ENCODE data around the gene GARRE1. TPM values are rescaled to one million over a fixed set of nuclear protein-coding genes. Genes with fewer than 3 reads are reported as not detected.

Gene GARRE1
- total RNA-seq, 2 donors from 2014 or later = 13.0 to 26.7 TPM

GRCh38 chr19:34291235-34291634 lies 36.9 kb downstream of the GARRE1 start:
- Histone ChIP-seq H3K4me1 (no peaks in the 10 kb centered on the region), H3K27ac (no peak overlapping the region), H3K9me3 (no peaks in the 10 kb centered on the region), H3K9ac (ENCODE audit: low read depth in 2 of 2, low read length in 2 of 2) (no peak overlapping the region), H3K4me3 (no peak overlapping the region), H3K36me3 (no peaks in the 10 kb centered on the region), H3K27me3 (no peaks in the 10 kb centered on the region)
- no peak for TF ChIP-seq CTCF (IDR thresholded peaks at IDR 0.05)
- DNase-seq = no peak
- intact Hi-C loops (cut with DNase I) = no loop called here

- TF ChIP-seq CTCF (IDR thresholded peaks at IDR 0.05) = no peak
- H3K4me3 ChIP-seq = no peak overlapping the region
- no peaks in the 10 kb centered on the region for H3K27me3 ChIP-seq
- H3K9ac ChIP-seq (ENCODE audit: low read depth in 2 of 2, low read length in 2 of 2) = no peak overlapping the region
- H3K36me3 ChIP-seq = no peaks in the 10 kb centered on the region
- H3K27ac ChIP-seq = no peak overlapping the region
- DNase-seq = no peak
- intact Hi-C loops (cut with DNase I) = no loop called here
- H3K9me3 ChIP-seq = no peaks in the 10 kb centered on the region
- peaks cover 10% of the 10 kb centered on the region for H3K4me1 ChIP-seq
Observed at GRCh38 chr19:34295103-34295502, 40.7 kb downstream of the GARRE1 start.

GRCh38 chr19:34298891-34299520 lies 44.7 kb downstream of the GARRE1 start:
- intact Hi-C loops (cut with DNase I) = no loop called here
- no peaks in the 10 kb centered on the region for H3K36me3 ChIP-seq
- DNase-seq = peak; percentile 72
- peak overlapping the region in 1 of 2 donors; percentile 58 for H3K9ac ChIP-seq (ENCODE audit: low read depth in 2 of 2, low read length in 2 of 2)
- H3K27me3 ChIP-seq = no peaks in the 10 kb centered on the region
- peak overlapping the region; percentile 79 for H3K27ac ChIP-seq
- no peak for TF ChIP-seq CTCF (IDR thresholded peaks at IDR 0.05)
- H3K9me3 ChIP-seq = no peaks in the 10 kb centered on the region
- no peak overlapping the region for H3K4me3 ChIP-seq
- H3K4me1 ChIP-seq = peaks cover 14% of the 10 kb centered on the region

- no peaks in the 10 kb centered on the region for H3K36me3 ChIP-seq
- H3K4me3 ChIP-seq = no peak overlapping the region
- H3K27ac ChIP-seq = peak overlapping the region; percentile 79
- intact Hi-C loops (cut with DNase I) = no loop called here
- H3K9me3 ChIP-seq = no peaks in the 10 kb centered on the region
- TF ChIP-seq CTCF (IDR thresholded peaks at IDR 0.05) = no peak
- H3K4me1 ChIP-seq = peaks cover 14% of the 10 kb centered on the region
- no peak for DNase-seq
- H3K27me3 ChIP-seq = no peaks in the 10 kb centered on the region
- peak overlapping the region in 1 of 2 donors; percentile 58 for H3K9ac ChIP-seq (ENCODE audit: low read depth in 2 of 2, low read length in 2 of 2)
Observed at GRCh38 chr19:34299576-34299975, 45.2 kb downstream of the GARRE1 start.

GRCh38 chr19:34300380-34300779 lies 46.0 kb downstream of the GARRE1 start:
- Histone ChIP-seq H3K27ac (peak overlapping the region; percentile 79), H3K27me3 (no peaks in the 10 kb centered on the region), H3K9ac (ENCODE audit: low read depth in 2 of 2, low read length in 2 of 2) (peak overlapping the region in 1 of 2 donors; percentile 52), H3K4me1 (peaks cover 14% of the 10 kb centered on the region), H3K4me3 (no peak overlapping the region), H3K9me3 (no peaks in the 10 kb centered on the region), H3K36me3 (no peaks in the 10 kb centered on the region)
- intact Hi-C loops (cut with DNase I) = no loop called here
- no peak for TF ChIP-seq CTCF (IDR thresholded peaks at IDR 0.05)
- peak; percentile 51 for DNase-seq
